NCI-H2107 (cell line): ENCODE measurements around the gene MYEF2.

Source experiments
- DNase-seq: peaks from one replicate; lab custom pipeline; 2025; lab: John Stamatoyannopoulos, UW

MYEF2 gene, protein sequence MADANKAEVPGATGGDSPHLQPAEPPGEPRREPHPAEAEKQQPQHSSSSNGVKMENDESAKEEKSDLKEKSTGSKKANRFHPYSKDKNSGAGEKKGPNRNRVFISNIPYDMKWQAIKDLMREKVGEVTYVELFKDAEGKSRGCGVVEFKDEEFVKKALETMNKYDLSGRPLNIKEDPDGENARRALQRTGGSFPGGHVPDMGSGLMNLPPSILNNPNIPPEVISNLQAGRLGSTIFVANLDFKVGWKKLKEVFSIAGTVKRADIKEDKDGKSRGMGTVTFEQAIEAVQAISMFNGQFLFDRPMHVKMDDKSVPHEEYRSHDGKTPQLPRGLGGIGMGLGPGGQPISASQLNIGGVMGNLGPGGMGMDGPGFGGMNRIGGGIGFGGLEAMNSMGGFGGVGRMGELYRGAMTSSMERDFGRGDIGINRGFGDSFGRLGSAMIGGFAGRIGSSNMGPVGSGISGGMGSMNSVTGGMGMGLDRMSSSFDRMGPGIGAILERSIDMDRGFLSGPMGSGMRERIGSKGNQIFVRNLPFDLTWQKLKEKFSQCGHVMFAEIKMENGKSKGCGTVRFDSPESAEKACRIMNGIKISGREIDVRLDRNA

DNA sequence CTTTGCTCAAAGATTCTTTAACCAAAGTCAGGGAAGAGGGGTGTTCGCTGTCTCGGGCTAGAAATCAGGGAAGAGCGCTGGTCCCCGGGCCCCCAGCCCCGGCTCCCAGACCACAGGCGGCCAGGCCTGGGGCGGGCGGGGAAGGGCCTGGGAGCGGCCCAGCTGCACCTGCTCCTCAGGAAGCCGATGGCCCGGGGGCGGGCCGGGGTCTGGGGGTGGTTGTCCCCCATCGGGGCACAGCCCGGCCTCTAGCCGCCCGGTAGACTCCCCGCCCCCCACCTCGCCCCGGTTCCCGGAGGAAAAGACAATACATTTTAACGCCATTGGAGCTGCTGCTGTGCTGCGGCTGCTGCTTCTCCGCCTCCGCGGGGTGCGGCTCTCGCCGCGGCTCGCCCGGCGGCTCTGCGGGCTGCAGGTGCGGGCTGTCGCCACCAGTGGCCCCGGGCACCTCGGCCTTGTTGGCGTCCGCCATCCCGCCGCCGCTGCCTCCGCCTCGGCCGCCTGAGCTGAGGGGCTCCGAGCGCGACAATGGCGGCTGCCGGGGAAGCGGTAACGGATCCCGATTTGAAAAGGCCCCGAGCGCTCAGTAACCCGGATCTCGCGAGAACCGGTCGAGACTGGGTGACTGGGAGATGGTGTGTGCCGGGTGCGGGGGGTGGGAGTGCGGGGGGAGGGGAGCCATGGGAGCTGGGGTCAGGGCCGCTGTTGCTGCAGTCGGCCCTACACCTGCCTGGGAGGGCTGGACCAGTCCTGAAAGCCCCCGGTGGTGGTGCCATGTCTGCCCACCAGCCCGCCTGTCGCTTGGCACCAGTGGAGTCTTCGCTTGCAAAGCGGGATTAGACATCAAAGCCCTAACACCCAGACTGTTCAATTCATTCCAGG, at the start of gene MYEF2:
Gene MYEF2, minus strand, starts transcription at position 530 of the 882 bp plus-strand sequence. Its CDS starts 58 bp downstream, at position 472.
- DNase-seq: peak; percentile 55

DNA sequence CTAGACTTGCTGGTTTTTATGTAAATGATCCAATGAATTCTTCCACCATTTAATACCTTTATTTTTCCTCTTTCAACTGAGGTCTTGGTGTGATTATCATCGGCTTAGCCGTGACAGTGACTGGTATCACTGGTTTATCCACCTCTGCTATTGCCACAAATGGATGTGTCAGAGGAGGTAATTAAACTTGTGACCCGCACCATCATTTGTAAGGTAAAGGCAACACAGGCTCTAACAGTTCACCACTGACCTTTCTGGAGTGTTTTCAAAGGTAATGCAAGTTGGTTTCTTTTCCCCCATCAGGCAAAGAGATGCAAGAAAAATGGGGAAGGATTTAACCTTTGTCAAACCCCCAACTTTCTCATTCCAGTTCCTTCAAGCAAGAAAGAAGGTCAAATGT, 47.7 kb upstream of the MYEF2 start:
- no peak for DNase-seq

DNA sequence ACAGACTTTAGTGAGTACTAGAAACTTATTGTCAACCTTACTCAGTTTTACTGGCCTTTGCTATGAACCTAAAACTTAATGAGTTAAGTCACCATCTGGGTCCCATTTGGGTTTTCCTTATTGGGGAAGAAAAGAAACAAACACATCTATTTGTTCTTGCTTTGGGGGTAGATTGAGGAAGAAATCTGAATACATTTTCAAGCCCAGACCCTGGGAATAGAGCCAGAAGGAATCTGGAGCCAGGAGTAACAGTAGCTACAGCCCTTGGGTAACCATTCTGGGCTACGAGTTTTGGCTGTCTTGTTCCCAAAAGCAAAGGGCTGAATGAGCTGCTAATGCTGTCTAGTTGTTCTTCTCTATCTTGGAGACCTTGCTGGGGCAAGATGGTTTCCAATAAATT, 44.5 kb upstream of the MYEF2 start:
- no peak for DNase-seq

DNA sequence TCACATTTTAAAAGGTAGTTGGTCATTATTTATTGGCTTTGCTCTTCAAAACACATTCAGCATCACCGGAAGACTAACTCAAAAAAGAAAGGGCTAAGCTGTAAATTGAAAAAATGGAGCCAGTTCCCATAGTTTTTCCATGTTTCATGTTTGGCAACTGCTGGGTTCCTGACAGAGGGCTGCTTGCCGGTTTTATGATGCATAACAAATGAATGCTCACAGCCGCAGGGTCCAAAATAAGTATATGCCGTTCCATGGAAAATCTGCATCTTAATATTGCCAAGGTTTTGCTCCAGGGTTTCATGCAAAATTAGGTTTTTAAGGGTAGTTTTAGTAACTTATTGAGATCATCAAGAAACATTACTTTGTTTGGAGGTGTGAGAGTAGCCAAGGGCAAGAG, 43.8 kb upstream of the MYEF2 start:
- DNase-seq: no peak

DNA sequence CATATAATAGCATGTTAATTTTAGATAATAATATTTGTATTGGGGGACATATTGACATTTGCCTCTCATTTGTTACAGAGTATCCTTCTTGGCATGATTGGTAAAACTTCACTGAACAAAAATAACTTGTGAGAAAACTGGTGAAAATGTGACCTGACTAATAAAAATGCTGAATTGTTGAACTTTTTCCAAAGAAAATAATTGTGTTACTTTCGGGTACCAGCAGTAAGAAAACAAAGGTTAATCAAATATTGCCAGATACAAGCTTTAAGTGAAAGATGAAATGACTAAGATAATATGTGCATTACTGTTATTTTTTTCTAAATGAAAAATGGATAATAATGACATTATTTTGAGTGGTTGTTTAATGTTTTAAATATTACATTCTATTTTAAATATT, 43.2 kb upstream of the MYEF2 start:
- no peak for DNase-seq

DNA sequence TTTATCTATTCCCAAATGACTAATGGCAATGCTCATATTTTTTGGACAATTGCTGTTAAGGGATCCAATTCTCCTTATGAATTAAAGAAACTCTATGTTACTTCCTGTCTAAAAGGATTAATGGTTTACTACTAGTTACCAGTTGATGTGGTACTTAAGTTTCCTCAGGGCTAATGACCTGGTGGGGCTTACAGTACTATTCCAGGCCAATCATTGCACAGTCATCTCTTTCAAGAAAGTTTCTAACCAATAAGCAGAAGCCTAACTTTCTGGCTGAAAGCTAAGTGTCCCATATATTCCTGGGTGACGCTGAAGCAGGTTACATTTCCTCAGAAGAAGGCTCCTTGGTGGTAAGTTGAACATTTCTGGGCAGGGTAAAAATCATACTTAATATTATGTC, 27.9 kb upstream of the MYEF2 start, which contains the start of gene SLC12A1:
Gene SLC12A1, plus strand, starts transcription at position 322 of the 400 bp plus-strand sequence. CDS start 1,418 bp downstream, outside the sequence.
- DNase-seq: no peak

DNA sequence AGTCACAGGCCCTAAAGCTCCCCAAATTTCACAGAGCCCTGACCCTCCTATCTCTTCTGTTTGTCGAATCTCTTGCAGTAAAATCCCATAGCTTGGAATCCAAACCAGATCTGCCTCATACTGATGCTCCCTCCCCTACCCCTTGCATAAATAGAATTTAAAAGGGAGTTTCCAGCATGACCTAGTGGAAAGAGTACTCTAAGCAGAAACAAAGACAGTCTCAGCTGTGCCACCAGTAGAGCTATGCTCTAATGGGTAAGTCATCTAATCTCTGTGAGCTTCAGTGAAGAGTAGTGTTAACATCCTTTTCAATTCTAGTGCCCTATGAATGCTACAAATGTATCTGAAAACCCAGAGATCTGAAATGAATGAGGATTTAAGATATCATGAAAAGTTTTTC, 24.0 kb upstream of the MYEF2 start:
- DNase-seq: no peak

DNA sequence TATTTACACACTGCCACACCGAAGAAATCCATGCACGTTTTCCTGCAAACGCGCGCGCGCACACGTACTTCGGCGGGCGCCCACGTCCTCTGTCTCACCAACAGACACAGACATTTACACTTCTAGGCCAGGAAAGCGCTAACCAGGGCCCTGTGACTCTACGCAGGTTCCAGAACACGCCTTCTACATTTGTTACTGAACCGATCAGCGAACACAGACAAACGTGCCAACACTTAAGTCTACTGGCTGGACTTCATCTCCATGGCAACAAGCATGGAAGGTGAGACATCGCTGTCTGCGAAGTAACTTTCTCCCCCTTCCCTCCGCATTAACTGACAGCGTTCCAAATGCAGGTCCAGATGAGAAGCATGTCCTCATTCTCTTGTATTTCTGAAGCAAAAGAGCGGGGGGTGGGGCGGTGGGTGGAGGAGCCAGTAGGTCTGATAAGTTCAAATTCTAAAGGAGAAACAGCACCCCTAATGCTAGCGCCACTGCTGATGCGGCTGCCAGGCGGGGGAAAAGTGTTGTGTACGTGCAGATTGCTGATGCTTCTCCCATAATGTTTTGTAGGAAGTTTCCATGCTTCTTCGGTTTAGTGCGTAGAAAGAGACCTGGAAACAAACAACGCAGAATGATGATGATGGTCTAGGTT, 13.6 kb upstream of the MYEF2 start, which contains the start of gene CTXN2:
Gene CTXN2, plus strand, starts transcription at position 92 of the 652 bp plus-strand sequence. CDS start 9,636 bp downstream, outside the sequence.
- DNase-seq: no peak

DNA sequence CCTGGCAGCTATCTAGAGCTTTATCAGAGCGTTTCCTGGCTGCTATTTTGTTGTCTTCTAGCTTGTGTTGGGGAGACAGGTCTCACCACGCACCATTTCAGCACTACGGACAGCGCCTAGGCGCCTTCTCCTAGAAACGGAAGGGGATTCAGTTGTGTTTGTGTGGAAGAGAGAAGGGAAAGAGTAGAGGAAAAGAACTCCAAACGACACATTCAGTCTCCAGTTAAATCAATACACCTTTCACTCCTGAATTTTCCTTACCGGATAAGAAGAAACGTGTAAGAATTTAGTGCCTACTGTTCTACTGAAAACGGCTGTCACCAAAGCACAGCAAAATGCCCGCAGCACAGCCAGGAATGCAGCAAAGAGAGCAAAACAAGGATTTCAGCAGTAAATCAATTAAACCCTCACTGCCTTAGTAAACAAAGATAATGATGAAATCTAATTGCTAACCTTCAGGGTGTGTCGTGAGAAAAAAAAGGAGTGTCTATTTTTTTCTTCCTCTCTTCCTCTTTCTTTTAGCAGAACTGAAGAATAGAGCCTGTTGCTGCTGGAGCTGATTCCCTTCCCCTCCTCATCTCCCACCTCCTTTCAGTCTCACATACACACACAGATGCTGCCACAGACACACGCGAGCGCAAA, 13.0 kb upstream of the MYEF2 start:
- no peak for DNase-seq

DNA sequence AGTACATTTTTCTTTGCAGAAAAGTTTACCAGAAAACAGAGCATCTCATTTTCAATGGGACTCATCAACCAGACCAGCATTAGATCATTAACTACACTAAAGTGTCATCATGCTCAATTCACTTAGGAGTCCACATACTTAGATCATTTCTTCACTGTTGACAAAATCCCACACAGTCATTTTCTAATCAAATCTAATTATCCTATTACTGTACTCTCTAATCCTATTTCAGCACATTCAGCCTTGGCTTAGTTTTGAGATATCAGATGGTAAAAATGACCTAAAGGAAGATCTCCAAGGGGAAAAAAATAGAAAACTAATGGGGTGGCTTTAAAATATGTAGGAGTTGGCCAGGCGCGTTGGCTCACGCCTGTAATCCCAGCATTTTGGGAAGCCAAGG, 8.2 kb upstream of the MYEF2 start:
- DNase-seq: no peak

DNA sequence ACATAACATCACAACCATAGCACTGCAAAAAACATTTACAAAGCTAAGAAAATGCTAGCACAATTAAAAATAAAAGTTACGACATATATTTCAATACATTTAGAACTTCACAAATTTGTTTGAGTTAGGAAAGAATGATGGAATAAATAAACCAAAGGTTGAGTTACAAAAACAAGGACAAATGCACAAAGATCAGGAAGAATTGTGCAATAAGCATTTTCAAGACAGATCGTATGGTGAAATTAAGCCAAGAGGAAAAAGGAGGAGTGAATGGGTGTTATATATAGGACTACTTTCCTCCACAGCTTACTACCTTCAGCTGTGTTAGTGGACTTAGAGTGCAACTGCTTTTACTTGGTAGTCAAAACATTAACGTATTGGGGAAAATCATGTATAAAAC, 7.4 kb upstream of the MYEF2 start:
- DNase-seq: no peak

DNA sequence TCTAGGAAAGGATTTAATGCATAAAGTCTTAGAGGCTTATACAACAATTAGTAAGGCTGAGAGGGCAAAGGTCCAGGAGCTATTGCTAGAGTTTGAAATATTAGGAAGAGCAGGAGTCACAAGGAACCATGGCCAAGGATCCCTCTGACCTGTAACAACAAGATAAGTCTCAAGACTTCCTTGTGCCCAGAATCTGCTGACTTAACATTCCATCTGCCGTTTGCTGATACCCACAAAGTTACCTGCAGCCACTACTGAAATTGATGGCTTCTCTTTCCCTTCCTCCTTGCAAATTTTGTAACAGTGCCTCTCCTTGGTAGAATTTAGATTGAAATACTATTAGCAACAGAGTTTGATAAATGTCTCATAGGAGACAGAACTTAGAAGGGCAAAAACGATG, 4.7 kb upstream of the MYEF2 start:
- DNase-seq: no peak

DNA sequence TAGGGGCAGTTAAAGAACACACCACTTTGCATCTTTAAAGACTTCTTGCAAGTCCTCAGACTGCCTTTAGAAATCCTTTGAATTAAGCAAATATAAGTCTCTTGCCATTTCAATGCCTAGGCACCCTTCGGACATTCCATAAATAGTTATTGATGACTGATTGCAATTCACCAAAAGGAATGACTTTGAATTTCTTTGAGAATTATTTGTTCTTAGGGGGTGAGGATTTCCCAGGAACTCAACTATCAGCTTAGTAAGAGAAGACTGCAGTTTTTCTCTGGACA, 495 bp upstream of the MYEF2 start:
- DNase-seq: no peak

DNA sequence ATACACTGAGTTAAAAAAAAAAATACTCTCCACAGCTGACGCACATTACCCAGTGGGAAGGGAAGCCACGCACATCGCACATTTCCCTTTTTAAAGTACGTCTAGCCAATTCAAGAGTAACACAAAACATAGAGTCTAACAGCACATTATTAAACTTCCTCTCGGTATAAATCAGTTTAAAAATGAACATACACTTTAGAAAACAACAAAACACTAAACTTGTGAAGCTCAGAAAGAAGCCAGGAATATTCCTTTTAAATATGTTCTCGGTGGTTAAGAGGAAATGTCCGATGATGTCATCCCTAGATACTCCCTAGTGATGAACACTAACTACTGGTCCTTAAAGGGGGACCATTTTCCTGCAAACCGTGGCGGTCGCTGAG, 721 bp downstream of the MYEF2 start:
- DNase-seq: no peak

DNA sequence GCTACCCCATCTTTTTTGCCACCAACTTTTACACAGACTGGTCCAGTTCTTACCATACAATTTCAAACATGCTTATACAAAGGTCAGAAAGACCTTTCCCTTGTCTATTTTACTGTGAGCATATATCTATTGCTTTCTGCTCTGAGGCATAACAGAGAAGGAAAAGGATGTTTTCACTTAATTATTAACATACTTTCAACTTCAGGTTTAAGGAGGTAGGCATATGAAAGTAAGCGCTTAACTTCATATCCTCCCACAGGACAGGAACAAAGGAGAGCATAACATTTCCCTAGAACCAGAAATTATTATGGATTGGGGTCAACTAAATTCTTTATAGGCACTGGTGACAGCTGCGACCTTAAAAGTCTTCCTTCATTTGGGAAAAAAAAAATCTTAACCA, 1.1 kb downstream of the MYEF2 start:
- no peak for DNase-seq

DNA sequence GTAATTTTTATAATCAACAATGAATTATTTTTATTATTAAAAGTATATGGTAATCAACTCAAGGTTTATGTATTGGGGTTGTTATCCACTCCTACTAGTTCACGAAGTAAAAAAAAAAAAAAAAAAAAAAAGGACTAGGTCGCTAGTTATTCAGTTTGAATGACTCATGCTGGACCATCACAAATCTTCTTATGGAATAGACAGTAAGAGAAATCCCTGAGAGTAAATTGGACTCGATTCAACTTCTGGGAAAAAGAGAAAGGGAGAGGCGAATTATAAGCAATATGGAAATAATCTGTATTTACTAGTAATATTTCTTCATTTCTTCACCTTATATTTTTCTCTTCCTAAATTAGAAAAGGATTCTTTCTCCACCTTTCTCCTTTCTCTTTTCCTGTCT, 2.0 kb downstream of the MYEF2 start:
- no peak for DNase-seq

DNA sequence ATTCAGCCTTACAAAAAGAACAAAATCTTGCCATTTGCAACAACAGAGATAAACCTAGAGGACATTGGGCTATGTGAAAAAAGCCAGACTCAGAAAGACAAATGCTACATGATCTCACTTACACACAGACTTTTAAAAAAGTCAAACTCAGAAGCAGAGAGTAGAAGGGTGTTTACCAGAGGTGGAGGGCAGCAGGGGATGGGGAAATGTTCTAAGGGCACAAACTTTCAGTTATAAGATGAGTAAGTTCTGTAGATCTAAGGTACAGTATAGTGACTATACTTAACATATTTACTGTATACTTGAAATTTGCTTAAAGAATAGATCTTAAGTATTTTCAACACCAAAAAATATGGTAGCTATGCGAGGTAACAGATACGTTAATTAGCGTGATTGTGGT, 3.0 kb downstream of the MYEF2 start:
- no peak for DNase-seq

DNA sequence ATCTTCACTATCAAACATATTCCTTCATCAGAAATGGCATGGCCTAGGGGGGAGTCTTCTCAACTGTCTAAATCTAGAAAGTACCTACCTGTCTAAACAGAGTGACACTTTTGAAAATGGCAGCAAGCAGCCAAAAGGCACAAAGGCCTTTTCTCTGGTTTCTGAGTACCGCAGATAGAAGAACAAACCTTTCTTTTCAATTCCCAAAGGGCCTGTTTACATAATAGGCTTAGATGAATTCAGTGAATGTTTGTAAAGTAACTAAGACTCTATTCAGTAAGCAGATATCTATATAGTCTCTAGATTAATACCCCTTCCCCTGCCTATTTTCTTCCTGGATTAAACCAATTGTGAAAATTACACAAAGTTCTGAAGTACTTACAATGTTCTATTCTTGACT, 7.1 kb downstream of the MYEF2 start:
- no peak for DNase-seq

DNA sequence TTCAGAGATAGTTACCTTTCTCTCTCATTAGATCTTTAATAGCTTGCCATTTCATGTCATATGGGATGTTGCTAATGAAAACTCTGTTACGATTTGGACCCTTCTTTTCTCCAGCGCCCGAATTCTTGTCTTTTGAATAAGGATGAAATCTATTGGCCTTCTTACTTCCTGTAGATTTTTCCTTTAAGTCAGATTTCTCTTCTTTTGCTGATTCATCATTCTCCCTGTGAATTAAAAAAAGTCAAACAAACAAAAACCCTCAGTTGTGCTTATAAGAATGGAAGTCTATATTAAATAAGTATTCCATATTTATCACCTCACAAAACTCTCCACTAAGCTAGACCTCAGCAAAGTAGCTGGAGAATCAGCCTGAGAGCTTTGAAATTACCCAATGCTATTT, 9.5 kb downstream of the MYEF2 start:
- no peak for DNase-seq

DNA sequence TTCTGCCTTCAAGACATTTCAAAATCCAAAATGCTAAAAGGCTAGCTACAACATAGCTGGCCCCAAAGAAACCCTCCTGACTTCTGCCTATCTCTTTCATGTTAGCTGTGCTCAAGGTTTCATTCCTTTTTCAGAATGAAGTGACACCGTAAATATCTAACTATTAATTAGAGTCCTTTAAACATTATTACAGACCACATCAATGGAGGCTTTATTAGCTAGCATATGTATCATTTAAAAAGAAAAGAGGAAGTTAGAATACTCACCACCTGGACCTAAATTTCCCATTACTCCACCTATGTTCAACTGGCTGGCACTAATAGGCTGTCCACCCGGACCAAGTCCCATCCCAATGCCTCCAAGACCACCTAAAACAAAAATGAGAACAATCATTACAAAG, 24.6 kb downstream of the MYEF2 start:
- no peak for DNase-seq

DNA sequence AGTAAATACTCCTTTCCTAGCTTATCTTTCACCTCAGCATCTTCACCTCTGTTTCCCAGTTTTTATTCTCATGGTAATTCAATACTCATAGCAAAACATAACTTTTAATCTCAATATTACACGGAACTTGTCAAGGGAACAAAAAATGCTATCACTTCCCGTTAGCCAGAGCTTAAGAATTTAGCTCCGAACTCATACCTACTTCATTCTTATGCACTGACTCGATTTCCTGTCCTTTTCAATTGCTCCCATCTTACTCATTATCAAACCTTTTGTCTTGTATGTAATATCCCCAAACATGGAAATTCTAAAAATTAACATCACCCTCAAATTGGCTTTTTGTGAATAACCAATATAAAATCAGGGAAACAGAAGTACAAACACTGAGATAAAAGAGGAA, 28.2 kb downstream of the MYEF2 start:
- no peak for DNase-seq

DNA sequence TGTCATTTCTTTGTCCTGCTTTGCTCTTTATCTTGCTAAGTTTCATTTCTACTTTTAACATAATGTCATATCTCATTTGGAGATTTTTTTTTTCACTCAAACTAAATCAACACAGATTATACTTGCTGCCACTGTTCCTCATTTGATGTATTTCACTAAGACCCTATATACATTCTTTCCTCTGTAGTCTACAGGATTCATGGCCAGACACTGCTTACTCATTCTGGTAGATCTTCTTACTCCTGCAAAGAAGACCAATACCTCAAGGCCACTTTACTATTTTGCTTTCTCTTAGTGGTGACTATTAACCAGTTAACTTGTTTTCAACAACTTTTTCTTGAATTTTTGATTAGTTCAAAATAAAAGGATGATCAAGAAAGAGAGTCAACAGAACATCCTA, 30.7 kb downstream of the MYEF2 start:
- no peak for DNase-seq
